G401.6 (cell line): Measurements from ENCODE around the gene IPCEF1.
"Not testable (repeated sequence)": the region's sequence is repeated elsewhere in the genome, so short reads cannot be mapped to it uniquely, and the experiment has no call there.

Source experiments
- FAIRE-seq: peaks from 2 replicates; lab custom pipeline; 2012; peaks lifted over from hg19 to GRCh38; lab: Jason Lieb, UNC

The IPCEF1 gene

DNA sequence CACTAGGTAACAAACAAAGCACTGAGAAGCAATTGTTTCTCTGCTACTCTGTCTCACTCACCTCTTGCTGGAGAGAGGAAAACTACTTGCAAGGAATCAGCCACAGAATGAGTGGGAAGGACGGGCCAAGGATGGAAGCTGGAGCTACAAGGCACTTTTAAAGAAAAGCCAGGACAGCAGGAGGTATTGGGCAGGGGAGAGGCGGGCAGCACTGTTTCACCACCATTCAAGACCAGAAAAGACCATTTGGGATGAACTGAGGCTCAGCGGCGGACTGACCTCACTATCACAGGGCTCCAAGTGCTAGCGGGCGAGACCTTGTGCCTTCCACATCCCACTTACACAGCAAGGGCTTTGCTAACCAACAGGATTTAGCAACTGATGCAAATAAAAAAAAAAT is 137.4 kb downstream of the IPCEF1 start:
- no peak for FAIRE-seq

DNA sequence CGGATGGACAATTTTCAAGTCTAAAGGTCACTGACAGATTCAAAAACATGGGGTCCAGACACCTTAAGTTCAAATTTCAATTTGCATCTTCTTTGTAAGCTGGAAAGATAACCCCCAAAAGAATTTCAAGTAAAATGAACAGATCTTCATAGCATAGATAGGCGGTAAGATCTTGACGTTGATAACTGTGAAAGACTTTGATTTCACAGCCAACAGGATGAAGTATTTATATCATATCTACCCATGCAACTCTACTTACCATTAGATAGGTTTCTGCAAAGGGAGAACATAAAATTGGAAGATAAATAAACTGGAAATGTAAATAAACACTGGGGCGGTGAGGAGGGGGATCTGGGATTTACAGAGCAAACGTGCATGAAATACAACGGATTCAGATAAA is 137.8 kb downstream of the IPCEF1 start:
- no peak for FAIRE-seq

DNA sequence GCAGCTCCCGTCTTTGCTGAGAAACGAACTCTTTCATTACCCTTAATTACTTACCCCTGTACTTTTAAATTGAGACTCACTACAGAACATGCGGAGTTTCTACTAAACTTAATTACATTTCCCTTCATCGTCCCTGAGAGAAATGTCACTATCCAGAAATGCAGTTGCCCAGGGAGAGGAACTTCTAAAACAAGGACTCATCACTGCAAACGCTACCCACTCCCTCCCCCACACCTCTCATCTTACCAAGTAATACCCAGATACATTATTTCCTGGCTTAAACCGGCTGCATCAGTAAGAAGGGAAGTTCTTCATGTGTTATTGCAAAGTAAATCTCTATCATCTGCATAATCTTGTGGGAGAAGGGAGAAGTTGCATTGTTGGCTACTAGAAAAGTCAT is 138.3 kb downstream of the IPCEF1 start:
- no peak for FAIRE-seq

DNA sequence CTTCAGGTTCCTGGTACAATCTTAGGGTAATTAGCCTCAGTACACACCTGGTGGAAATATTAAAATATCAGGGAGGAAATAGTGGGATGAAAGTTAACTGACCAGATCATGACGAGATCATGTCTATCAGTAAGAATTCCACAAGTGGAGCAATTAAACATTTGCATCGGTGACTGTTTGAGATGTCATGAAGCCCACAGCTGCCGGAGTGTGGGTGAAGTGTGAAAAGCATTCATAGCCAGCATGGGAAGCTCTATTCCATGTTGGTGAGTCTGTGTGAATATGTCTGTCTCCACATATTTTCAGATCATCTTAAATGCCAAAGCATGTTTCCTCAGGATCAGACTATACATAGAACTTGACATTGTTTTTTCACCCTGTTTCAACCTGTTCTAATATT is 142.8 kb downstream of the IPCEF1 start:
- no peak for FAIRE-seq

DNA sequence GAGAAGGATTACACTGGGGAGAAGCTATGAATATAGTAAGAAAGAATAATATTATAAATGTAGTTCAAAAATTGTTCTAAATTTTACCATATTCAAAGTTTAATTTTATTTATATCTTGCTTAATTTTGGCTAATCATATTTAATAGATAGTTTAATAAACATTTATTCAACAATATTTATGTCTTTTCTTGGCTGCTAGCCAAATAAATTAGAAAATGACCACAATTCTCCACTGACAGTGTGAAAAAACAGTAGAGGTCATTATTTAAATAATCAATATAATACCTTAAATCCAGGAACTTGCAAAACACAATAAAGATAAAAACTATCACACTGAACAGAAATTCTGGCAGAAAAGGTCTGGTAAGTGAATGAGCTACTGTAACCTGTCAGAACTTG is 145.9 kb downstream of the IPCEF1 start:
- FAIRE-seq, result peak; percentile 53

DNA sequence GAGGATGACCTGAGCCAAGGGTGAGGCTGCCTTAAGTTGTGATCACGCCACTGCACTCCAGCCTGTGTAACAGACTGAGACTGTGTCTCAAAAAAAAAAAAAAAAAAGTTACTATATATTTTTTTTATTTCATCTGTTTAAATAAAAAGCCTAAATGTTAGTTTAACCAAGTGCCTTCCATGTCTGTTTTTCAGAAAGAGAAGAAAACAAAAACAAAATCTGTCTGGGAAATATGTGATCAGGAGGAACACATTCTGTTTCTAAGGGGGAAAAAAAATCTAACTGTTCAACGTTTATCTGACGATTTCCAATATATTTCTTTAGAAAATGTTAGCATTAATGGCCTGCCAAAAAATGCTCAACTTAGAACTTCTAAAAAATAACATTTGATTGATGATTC is 147.0 kb downstream of the IPCEF1 start:
- FAIRE-seq, result no peak

DNA sequence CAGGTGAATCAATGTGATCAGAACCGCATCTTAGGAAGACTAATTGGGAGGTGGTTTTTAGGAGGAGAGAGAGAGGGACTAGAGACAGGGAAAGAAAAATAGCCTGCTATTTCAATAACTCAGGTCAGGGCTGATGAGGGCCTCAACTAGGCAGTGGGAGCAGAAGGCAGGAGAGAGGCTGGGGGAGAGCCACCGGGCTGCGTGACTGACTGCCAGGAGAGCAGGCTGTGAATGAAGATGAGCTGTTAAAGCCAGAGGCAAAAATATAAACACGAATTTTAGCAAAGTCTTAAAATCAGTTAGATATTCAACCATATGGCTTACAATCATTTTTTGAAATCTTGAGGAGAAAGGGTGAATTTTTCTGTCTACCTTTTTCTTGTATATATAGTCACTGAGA is 149.6 kb downstream of the IPCEF1 start:
- FAIRE-seq, result no peak

DNA sequence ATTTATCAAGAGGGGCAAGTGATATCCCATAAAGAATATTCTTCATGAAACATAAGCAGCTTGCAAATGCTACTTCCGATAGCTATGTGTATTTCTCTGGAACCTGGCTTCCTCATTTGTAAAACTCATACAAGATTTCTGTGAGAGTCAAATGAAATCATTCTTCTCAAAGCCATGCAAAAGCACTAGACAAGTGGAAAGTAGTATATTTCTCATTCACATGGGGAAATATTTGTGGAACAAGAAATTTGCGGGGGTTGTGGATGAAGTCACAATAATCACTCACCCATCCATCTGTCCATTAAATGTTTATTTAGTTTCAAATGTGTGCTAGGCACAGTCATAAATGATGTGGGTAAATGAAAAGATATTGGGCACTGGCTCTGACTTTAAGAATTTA is 150.5 kb downstream of the IPCEF1 start:
- FAIRE-seq, result no peak

DNA sequence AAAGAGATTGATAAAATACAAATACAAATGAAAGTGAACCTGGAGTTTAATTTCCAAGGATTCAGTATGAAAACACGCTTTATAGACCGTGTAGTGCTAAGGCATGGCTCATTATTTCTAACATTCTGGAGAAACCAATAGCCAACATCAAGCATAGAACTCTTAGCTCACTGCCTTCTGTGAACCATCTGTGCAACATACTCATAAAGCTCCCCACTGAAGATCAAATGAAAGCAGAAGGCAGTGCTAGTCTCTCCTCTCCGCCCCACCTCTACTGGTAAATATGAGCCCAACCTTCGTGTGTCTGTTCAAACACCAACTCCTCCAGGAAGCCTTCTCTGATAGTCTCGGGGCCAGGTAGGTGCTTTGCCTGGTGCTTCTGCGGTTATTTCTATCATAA is 153.6 kb downstream of the IPCEF1 start:
- FAIRE-seq, result no peak

DNA sequence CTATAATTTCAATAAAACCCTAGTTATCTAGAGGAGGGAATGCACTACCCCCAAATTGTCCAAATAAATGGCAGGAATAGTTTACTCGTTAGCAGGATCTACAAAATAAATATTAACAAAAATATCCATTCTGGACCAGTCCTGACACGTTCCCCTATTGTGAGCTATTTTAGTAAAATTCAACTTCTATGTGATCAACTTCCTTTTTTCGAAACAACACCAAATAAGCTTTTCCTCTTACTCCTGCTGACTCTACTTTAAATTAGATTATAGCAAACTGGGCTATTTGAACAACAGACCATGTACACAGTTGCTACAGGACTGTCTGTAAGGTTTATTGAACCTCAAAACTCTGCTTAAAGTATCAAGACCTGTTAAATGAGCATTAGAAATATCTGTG is 154.3 kb downstream of the IPCEF1 start:
- FAIRE-seq, result no peak

DNA sequence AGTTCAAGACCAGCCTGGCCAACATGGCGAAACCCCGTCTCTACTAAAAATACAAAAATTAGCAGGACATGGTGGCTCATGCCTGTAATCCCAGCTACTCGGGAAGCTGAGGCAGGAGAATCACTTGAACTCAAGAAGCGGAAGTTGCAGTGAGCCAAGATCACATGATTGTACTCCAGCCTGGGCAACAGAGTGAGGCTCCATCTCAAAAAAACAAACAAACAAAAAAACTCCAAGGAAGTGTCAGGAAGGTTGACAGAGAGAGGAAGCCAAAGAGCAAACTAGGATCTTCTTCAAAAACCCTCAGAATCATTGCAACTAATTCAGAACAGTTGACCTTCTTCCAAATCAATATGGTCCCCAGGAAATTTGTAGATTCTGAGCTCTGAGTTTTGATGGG is 154.9 kb downstream of the IPCEF1 start:
- not testable (repeated sequence) for FAIRE-seq

DNA sequence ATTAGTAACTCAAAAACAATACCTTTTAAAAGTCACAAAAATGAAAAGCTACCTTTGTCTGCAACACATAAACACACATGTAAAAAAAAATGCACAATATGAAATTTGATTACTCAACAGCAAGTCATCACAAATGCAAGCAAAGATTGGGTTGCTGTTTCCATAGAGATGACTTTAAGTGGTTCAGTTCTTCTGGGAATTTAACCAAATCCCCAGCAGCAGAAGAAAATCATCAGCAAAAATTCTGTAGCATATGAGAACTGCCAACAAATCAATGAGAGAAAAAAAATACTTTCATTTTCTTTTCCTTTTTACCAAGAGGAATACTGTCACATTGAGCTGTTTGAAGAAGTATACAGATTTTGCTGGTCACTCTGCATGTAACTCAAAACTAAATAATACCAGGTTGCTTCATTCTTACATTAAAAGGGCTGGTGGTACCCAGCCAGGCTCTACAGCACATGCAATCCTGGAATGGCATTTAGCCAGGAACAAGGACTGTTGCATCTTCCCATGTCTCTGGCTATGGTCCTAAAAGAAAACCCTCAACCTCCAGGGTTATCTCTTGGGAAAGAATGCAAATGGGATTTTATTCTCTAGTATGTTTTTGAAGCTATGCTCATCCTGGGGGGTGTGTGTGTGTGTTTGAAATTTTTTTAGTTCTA is 159.3 kb downstream of the IPCEF1 start:
- no peak for FAIRE-seq

DNA sequence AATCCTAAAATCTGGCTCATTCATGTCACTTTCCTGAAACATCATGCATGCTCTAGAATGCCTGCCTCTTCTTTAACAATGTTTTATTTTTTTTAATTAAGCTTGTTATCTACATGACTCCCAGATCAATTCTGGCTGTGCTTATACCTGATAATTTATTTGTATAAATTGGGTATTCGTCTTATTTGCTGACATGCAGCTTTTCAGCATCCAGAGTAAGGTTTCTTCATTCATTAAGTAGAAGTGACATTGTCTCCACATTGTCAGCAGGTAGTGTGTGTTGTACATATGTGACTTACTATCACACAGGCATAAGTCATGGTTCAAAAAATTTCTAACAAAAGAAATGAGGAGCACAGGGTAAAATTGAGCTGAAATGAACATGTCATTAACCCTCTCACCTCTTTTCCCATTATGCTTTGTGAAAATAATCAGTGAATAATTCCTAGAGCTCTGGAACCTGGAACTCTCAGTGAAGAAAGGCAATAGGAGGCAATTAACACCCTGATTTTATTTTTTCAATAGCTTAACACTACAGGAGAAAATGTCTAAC is 160.2 kb downstream of the IPCEF1 start:
- FAIRE-seq, result no peak

DNA sequence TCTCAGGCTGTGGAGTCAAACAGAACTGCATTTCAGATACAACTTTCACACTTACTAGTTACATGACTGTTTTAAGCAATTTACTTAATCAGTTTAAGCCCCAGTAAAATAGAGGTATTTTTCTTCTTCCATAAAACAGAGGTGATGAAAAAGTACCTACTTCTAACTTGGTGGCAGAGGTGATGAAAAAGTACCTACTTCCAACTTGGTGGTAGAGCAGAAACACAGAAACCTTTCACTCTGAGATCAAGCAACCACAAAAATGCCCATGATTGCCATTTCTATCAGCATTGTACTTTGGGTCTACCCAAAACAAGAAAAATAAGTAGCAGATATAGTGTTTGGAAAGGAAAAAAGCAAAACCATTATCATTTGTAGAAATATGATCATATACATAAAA is 168.9 kb downstream of the IPCEF1 start:
- FAIRE-seq, result no peak

DNA sequence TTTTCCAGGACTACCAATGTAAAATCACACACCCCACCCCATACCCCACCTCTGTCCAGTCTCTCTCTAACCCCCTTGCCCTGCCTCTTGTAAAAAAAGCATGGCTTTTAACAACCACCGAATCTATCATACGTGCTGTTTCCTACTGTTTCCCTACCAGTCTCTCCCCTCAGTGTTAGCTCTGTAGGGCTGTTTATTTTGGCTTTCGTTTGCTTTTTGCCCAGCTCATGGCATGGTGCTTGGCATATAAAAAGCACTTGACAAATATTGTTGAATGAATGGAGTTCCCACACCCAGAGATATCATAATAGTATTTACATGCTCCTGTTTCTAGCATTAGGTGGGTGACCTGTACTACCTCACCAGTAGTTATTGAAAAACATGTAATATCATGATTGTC is 169.4 kb downstream of the IPCEF1 start:
- no peak for FAIRE-seq

DNA sequence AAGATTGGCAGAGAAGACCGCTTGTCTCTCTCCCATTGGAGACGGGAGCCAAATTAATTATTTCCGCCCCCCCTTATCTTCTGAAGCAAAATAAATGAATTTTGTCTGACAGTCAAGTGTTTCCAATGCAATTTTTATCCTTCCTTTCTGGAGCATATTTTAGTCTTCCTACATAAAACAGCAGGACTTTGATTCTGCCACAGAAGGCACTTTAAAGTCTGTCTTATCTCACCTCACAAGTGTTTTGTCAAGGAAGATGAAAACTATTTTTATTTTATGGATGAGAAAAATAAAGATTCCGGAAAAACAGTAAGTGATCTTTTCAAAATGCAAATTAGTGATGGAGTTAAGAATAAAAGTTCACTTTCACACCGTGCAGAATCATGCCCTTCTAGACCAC is 177.2 kb downstream of the IPCEF1 start:
- no peak for FAIRE-seq

DNA sequence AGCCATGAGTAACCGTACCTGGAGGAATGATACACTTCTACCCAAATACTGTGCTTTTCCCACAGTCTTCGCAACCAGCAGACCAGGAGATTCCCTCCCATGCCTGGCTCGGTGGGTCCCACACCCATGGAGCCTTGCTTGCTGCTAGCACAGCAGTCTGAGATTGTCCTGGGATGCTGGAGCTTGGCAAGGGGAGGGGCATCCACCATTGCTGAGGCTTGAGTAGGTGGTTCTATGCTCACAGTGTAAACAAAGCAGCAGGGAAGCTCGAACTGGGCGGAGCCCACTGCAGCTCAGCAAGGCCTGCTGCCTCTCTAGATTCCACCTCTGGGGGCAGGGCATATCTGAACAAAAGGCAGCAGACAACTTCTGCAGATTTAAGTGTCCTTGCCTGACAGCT is 184.2 kb downstream of the IPCEF1 start:
- not testable (repeated sequence) for FAIRE-seq

DNA sequence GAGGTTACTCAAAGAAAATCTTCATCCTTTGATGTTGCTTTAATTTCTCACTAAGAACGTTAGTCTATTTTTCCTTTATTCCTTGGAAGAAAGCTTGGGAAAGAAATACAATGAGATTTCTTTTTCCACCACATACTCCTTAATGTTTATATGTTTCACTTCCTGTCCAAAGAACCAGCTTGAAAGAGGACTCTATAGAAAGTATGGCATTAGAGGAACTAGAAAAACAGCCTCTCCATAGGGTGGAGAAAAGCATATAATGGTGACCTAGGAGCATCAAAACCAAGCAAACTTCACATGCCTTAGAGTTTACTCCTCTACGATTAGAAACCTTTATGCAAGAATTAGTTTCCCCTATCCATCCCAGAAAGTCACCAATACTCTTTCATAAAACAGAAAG is 186.5 kb downstream of the IPCEF1 start:
- FAIRE-seq, result no peak

DNA sequence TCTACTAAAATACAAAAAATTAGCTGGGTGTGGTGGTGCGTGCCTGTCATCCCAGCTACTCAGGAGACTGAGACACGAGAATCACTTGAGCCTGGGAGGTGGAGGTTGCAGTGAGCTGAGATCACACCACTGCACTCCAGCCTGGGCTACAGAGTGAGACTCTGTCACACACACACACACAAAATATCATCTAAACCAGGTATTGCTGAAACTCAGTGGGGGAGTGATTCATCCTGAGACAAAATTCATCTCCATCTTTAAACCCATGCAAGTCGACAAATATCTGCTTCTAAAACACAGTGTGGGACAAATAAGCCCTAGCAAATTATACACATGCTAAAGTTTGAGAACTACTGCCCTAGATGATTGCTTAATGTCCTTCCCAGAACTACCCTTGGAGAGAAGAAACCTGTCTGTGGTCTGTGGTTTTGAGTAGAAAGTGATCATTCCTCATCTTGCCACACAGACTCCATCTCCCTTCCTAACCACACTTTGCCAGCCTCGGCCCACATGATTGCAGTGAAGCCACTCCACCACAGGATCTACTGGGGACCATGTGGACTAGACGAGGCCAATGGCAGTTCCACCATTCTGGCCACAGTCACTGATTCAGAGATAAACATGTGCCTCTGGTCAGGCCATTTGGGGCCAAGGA is 187.3 kb downstream of the IPCEF1 start:
- no peak for FAIRE-seq

DNA sequence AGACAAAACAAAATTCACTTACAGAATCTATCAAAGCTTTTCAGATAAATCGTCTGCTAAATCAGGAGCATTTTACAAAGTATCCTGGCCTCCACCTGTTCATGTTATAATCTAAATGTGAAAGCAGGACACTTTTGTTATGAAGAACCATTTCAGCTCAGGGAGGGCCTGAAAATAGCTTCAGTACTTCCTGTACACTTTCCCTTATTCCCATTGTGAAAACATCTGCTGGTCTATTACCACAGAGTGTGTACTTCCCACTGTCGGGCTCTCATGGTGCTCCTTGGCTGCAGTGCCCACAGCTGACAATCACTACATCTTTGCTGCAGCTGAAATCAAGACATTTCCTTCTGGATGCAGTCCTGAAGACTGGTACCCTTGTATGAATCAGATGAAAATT is 189.5 kb downstream of the IPCEF1 start:
- FAIRE-seq, result no peak

DNA sequence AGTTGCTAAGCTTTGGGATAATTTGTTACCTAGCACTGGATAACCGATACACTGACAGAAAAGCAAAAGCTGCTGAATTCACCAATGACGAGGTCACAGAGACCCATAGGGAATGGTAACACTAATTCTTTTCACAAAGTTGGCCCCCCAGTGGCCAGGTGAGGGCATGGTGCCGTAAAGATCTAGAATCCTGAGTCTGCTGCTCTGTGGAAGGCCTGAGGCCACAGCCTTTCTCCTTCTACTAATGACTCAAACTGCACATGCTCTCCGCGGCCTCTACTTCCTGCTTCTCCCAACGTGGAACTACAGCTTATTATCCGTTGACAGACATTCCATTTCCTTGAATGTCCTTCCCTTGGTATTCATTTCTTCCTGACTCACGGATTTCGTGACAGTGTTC is 190.5 kb downstream of the IPCEF1 start:
- FAIRE-seq, result no peak

DNA sequence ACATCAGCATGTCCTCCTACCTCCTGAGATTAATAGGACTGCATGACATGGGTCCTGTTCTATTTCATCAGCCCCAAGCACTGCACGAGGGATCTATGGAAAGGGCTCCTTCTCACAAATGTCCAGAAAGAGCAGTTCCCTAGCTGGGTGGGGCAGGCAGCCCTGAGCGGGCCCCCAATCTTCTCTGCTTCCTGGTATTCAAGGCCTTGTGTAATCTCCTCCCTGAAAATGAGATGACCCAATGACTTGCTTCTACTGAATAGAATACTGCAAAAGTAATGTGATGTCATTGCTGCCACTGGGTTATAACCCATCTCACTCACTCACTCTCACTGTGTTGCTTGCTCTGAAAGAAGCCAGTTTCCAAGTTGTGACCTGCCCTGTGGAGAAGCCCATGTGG is 191.1 kb downstream of the IPCEF1 start:
- FAIRE-seq, result no peak

DNA sequence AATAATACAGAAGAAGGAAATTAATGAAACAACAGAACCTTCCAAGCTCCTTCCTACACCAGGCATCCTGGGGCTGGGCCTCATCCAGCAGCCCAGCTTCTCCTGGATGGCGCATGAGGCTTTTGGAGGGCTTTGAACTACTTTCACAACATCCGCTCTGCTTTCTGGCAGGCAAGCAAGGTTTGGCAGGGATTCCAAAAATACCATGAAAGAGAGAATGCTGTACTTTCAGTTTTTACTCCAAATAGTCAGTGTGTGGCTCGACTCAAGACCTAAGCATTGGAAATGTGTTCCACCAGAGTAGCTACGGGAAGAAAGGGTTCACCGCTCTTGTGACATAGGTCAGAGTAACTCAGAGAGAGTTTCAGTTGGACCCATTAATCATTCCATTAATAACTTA is 192.2 kb downstream of the IPCEF1 start:
- FAIRE-seq, result no peak

DNA sequence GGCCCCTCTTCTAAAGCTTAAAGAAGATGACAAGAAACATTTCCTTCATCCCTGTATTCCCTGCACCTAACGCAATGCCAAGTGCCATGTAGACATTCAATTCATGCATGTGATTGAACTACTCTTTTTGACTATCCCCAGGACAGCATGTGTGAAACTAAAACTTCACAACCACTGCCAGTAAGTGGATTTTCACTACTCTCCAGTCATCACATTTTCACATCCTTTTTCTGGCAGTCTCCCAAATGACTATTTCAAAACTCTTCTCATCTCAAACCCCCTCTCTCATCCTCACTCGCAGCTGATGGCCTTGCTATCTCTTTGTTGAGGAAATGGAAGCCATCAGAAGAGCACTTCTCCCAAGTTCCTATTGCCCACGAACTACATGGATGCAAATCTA is 194.9 kb downstream of the IPCEF1 start:
- no peak for FAIRE-seq
